Measurements from ENCODE around the gene CEMIP. TPM values are rescaled to one million over a fixed set of nuclear protein-coding genes. Genes with fewer than 3 reads are reported as not detected.

Gene CEMIP
- total RNA-seq, 4 donors from 2014 or later = 0.04 TPM; not detected in 3

DNA sequence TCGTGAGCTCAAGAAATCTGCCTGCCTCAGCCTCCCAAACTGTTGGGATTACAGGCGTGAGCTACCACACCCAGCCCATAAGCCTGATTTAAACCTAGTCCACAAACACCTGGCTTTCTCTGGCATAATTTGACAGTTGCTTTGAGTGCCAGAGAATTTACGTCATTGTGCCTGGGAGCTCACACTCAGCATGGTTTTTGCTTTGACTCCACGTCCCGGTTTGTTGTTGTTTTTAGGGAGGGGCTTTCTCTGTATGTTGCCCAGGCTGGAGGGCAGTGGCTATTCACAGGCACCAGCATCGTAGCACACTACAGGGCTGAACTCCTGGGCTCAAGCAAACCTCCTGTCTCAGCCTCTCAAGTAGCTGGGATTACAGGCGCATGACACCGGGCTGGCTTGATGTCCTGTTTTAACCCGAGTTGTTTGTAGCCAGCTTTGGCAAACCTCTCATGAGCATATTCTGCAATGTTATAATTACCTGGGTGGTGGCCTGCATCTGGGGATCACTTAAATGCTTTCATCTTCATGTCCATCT, 32.7 kb downstream of the CEMIP start:
- H3K4me3 ChIP-seq = no peak overlapping the region
- H3K4me1 ChIP-seq = no peaks in the 10 kb centered on the region
- ATAC-seq (no peak), DNase-seq (no peak)
- H3K27ac ChIP-seq = no peak overlapping the region
- no peaks in the 10 kb centered on the region for H3K9me3 ChIP-seq
- intact Hi-C loops (cut with DNase I; ENCODE audit: low total_unique reads) (no loop called here), in situ Hi-C loops (cut with MboI; ENCODE audit: low sequenced_read_pairs in 4 of 4) (no loop called here)
- no peak for TF ChIP-seq CTCF (IDR thresholded peaks at IDR 0.05 in 4 of 5, conservative IDR thresholded peaks at IDR 0.05 in 1 of 5)
- TF ChIP-seq POLR2A (IDR thresholded peaks at IDR 0.05) = no peak
- H3K36me3 ChIP-seq = no peaks in the 10 kb centered on the region
- no peaks in the 10 kb centered on the region for H3K27me3 ChIP-seq

GRCh38 chr15:80815106-80815505, 35.9 kb downstream of the CEMIP start:
- Histone ChIP-seq H3K9me3 (no peaks in the 10 kb centered on the region), H3K27me3 (no peaks in the 10 kb centered on the region), H3K4me3 (no peak overlapping the region), H3K4me1 (peaks cover 0 to 8% of the 10 kb centered on the region in 2 donors), H3K27ac (no peak overlapping the region), H3K36me3 (no peaks in the 10 kb centered on the region)
- ATAC-seq (no peak), DNase-seq (no peak)
- in situ Hi-C loops (cut with MboI; ENCODE audit: low sequenced_read_pairs in 4 of 4) (no loop called here), intact Hi-C loops (cut with DNase I; ENCODE audit: low total_unique reads) (no loop called here)
- no peak for TF ChIP-seq POLR2A (IDR thresholded peaks at IDR 0.05)
- TF ChIP-seq CTCF (IDR thresholded peaks at IDR 0.05 in 4 of 5, conservative IDR thresholded peaks at IDR 0.05 in 1 of 5) = no peak

DNA sequence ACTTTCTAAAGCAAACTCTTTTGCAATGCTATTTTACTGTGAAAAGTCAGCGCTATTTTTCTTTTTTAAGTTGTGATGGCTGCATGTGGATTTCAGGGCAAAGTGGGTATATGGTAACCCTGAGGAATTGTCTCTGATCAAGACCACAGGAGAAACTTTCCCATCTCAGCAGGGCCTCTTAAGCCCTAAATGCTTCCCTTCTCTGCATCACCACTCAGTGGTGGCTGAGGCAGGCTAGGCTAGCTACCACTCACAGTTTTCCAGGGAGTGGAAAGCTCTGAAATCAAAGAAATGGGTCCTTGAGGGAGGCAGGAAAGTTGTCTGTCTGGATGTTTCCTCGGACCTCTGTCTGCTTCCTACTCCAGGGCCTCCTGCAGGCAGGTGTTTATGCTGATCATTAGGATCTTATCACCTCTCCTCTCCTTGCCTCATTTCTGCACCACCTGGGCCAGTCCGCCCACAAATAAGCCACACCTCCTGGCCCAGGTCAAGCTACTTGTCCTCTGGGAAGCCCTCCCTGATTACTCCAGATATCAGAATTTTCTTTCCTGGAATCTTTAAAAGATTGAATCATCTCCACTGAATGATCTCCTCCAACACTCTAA, 37.0 kb downstream of the CEMIP start:
- Histone ChIP-seq H3K36me3 (no peaks in the 10 kb centered on the region), H3K4me1 (peaks cover 0 to 8% of the 10 kb centered on the region in 2 donors), H3K9me3 (no peaks in the 10 kb centered on the region), H3K27ac (no peak overlapping the region), H3K27me3 (no peaks in the 10 kb centered on the region), H3K4me3 (no peak overlapping the region)
- no peak for DNase-seq
- in situ Hi-C loops (cut with MboI; ENCODE audit: low sequenced_read_pairs in 4 of 4) (no loop called here), intact Hi-C loops (cut with DNase I; ENCODE audit: low total_unique reads) (no loop called here)
- TF ChIP-seq CTCF (IDR thresholded peaks at IDR 0.05 in 4 of 5, conservative IDR thresholded peaks at IDR 0.05 in 1 of 5) = no peak
- no peak for TF ChIP-seq POLR2A (IDR thresholded peaks at IDR 0.05)
- ATAC-seq = no peak

GRCh38 chr15:80816936-80817335, 37.8 kb downstream of the CEMIP start:
- in situ Hi-C loops (cut with MboI; ENCODE audit: low sequenced_read_pairs in 4 of 4) = no loop called here
- intact Hi-C loops (cut with DNase I; ENCODE audit: low total_unique reads) = no loop called here
- peaks cover 0 to 8% of the 10 kb centered on the region in 2 donors for H3K4me1 ChIP-seq

More at GRCh38 chr15:80816936-80817335, 37.8 kb downstream of the CEMIP start:
- Histone ChIP-seq H3K9me3 (no peaks in the 10 kb centered on the region), H3K4me3 (no peak overlapping the region), H3K36me3 (no peaks in the 10 kb centered on the region), H3K27me3 (no peaks in the 10 kb centered on the region), H3K27ac (no peak overlapping the region)
- no peak for TF ChIP-seq CTCF (IDR thresholded peaks at IDR 0.05 in 4 of 5, conservative IDR thresholded peaks at IDR 0.05 in 1 of 5)
- TF ChIP-seq POLR2A (IDR thresholded peaks at IDR 0.05) = no peak
- DNase-seq (no peak), ATAC-seq (no peak)
